Measurements from ENCODE around the gene OPCML. TPM values are rescaled to one million over a fixed set of nuclear protein-coding genes. Genes with fewer than 3 reads are reported as not detected.

Gene OPCML
- total and polyA plus RNA-seq, 2 experiments from 2014 or later, result 1.2 to 4.4 TPM

DNA sequence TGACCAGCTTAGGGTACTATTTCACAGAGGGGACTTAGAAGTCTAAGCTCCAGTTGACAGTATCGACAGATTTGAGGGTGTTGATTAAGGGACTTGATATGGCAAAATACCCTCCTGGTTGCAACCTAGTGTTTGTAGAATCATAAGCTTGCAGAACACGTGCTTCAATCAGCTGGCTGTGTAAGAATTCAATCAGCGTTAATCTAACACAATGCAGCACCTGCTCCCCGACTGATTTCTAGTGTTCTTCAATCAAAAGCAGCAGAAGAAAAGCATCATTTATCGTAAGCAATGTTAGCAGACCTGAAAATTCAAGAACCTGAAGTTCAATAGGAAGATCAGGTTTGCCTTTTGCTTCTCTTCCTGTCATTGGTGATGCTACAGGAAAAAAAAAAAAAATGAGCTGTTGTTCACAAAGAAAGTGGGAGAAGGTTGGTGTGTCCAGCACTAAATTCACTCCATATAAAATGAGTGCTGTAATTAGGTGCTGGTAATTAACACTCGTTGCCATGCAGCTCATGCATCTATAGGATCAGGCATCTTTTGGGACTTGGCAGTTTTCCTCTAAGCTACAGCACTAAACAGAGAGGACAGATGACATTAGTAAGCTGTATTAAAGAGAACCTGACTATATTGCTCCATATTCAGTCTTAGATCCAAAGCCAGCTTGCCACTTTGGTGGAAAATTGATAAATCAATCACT is 840.3 kb downstream of the OPCML start (continued):
- TF ChIP-seq, protein P1, sequence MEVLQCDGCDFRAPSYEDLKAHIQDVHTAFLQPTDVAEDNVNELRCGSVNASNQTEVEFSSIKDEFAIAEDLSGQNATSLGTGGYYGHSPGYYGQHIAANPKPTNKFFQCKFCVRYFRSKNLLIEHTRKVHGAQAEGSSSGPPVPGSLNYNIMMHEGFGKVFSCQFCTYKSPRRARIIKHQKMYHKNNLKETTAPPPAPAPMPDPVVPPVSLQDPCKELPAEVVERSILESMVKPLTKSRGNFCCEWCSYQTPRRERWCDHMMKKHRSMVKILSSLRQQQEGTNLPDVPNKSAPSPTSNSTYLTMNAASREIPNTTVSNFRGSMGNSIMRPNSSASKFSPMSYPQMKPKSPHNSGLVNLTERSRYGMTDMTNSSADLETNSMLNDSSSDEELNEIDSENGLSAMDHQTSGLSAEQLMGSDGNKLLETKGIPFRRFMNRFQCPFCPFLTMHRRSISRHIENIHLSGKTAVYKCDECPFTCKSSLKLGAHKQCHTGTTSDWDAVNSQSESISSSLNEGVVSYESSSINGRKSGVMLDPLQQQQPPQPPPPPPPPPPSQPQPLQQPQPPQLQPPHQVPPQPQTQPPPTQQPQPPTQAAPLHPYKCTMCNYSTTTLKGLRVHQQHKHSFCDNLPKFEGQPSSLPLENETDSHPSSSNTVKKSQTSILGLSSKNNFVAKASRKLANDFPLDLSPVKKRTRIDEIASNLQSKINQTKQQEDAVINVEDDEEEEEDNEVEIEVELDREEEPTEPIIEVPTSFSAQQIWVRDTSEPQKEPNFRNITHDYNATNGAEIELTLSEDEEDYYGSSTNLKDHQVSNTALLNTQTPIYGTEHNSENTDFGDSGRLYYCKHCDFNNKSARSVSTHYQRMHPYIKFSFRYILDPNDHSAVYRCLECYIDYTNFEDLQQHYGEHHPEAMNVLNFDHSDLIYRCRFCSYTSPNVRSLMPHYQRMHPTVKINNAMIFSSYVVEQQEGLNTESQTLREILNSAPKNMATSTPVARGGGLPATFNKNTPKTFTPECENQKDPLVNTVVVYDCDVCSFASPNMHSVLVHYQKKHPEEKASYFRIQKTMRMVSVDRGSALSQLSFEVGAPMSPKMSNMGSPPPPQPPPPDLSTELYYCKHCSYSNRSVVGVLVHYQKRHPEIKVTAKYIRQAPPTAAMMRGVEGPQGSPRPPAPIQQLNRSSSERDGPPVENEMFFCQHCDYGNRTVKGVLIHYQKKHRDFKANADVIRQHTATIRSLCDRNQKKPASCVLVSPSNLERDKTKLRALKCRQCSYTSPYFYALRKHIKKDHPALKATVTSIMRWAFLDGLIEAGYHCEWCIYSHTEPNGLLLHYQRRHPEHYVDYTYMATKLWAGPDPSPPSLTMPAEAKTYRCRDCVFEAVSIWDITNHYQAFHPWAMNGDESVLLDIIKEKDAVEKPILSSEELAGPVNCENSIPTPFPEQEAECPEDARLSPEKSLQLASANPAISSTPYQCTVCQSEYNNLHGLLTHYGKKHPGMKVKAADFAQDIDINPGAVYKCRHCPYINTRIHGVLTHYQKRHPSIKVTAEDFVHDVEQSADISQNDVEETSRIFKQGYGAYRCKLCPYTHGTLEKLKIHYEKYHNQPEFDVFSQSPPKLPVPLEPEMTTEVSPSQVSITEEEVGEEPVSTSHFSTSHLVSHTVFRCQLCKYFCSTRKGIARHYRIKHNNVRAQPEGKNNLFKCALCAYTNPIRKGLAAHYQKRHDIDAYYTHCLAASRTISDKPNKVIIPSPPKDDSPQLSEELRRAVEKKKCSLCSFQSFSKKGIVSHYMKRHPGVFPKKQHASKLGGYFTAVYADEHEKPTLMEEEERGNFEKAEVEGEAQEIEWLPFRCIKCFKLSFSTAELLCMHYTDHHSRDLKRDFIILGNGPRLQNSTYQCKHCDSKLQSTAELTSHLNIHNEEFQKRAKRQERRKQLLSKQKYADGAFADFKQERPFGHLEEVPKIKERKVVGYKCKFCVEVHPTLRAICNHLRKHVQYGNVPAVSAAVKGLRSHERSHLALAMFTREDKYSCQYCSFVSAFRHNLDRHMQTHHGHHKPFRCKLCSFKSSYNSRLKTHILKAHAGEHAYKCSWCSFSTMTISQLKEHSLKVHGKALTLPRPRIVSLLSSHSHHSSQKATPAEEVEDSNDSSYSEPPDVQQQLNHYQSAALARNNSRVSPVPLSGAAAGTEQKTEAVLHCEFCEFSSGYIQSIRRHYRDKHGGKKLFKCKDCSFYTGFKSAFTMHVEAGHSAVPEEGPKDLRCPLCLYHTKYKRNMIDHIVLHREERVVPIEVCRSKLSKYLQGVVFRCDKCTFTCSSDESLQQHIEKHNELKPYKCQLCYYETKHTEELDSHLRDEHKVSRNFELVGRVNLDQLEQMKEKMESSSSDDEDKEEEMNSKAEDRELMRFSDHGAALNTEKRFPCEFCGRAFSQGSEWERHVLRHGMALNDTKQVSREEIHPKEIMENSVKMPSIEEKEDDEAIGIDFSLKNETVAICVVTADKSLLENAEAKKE (CRISPR knock-in tag; IDR thresholded peaks at IDR 0.05), result no peak
- no peak for TF ChIP-seq STAT1 (IDR thresholded peaks at IDR 0.05; ENCODE audit: unreplicated experiment)

DNA sequence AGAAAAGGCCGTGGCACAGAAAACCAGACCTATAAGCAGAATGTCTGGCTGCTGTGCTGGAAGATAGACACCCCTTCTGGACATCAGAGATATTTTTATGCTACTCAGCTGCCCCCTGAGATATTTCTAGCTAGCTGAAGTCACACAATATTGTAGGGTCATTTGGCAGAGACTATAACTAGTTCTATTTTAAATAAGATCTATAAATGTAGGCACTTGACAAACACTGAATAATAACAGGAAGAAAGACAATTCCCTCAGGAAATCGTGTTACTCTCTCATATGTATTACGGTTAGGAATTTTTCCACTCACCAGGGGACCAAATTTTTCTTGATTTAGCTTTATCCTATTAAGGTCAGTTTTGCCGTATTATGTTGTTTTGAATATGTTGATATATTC is 845.4 kb downstream of the OPCML start:
- Histone ChIP-seq H3K79me2 (replicated peaks; ENCODE audit: insufficient read depth) (no peaks in the 10 kb centered on the region), H3K27me3 (ENCODE audit: insufficient read depth) (no peaks in the 10 kb centered on the region), H3K4me3 (no peak overlapping the region), H4K20me1 (replicated peaks; ENCODE audit: insufficient read depth) (no peaks in the 10 kb centered on the region), H3F3A (replicated peaks; ENCODE audit: low read depth) (no peaks in the 10 kb centered on the region), H3K4me1 (ENCODE audit: insufficient read depth) (peaks cover 7% of the 10 kb centered on the region; the same call in 1 of the 2 replicates), H2AFZ (no peak overlapping the region), H3K9me2 (ENCODE audit: insufficient read depth) (peaks cover 6% of the 10 kb centered on the region; the same call in 1 of the 2 replicates), H3K36me3 (ENCODE audit: insufficient read depth) (no peaks in the 10 kb centered on the region), H3K4me2 (no peak overlapping the region), H3K27ac (ENCODE audit: low read depth) (no peak overlapping the region)
- Mint-ChIP-seq H3K27ac (no peak overlapping the region), H3K4me1 (peaks cover 11% of the 10 kb centered on the region), H3K9me3 (no peaks in the 10 kb centered on the region), H3K27me3 (ENCODE audit: insufficient read depth, low read depth, poor library complexity) (no peaks in the 10 kb centered on the region), H3K36me3 (ENCODE audit: low read depth) (no peaks in the 10 kb centered on the region), H3K4me3 (no peak overlapping the region)
- ATAC-seq (no peak), DNase-seq (ENCODE audit: low spot score) (no peak)
- no peak for TF ChIP-seq NANOG (IDR thresholded peaks at IDR 0.05; ENCODE audit: borderline replicate concordance)
- no peak for TF ChIP-seq EZH2phosphoT487 (IDR thresholded peaks at IDR 0.05; ENCODE audit: unreplicated experiment)
- TF ChIP-seq EZH2 (IDR thresholded peaks at IDR 0.05; ENCODE audit: low read depth, unreplicated experiment), result no peak
- TF ChIP-seq, protein P1 (CRISPR knock-in tag; IDR thresholded peaks at IDR 0.05), result no peak
- TF ChIP-seq, protein P2, sequence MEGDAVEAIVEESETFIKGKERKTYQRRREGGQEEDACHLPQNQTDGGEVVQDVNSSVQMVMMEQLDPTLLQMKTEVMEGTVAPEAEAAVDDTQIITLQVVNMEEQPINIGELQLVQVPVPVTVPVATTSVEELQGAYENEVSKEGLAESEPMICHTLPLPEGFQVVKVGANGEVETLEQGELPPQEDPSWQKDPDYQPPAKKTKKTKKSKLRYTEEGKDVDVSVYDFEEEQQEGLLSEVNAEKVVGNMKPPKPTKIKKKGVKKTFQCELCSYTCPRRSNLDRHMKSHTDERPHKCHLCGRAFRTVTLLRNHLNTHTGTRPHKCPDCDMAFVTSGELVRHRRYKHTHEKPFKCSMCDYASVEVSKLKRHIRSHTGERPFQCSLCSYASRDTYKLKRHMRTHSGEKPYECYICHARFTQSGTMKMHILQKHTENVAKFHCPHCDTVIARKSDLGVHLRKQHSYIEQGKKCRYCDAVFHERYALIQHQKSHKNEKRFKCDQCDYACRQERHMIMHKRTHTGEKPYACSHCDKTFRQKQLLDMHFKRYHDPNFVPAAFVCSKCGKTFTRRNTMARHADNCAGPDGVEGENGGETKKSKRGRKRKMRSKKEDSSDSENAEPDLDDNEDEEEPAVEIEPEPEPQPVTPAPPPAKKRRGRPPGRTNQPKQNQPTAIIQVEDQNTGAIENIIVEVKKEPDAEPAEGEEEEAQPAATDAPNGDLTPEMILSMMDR (conservative IDR thresholded peaks at IDR 0.05; ENCODE audit: low read depth in 2 of 2), result no peak
- no peak for TF ChIP-seq STAT1 (IDR thresholded peaks at IDR 0.05; ENCODE audit: unreplicated experiment)
- TF ChIP-seq POLR2AphosphoS5 (IDR thresholded peaks at IDR 0.05; ENCODE audit: low read depth), result no peak

Data from GM23338 (cell line).